HepG2 (cell line): ENCODE results near the gene STK40.

Experiments used
- AKNA ChIP-seq: sonication (generic); formaldehyde crosslinking; IDR thresholded peaks from 2 replicates; pipeline ENCODE4 v1.4.0; 2020; ENCODE audit warnings: missing genetic modification reagents, borderline replicate concordance
- CREB1 ChIP-seq, 2 experiments: fragments of 450-650 bp in 1 of 2; IDR thresholded peaks; 2 replicates each; pipeline ENCODE4 v1.6.1; 2016 to 2017; ENCODE audit warnings: control low read depth in 1 of 2, mild to moderate bottlenecking in 1 of 2, missing compliant biosample characterization in 1 of 2, missing genetic modification characterization in 1 of 2
- EED ChIP-seq: sonication (generic); formaldehyde crosslinking; IDR thresholded peaks from 2 replicates; pipeline ENCODE4 v1.5.0; 2020; ENCODE audit warnings: mild to moderate bottlenecking, missing genetic modification reagents
- FOSL1 ChIP-seq: sonication (generic); formaldehyde crosslinking; IDR thresholded peaks from 2 replicates; pipeline ENCODE4 v1.9.0; 2021; ENCODE audit warnings: missing genetic modification reagents, borderline replicate concordance
- KLF11 ChIP-seq: IDR thresholded peaks from 2 replicates; pipeline ENCODE4 v1.6.1; 2016; ENCODE audit warnings: missing compliant biosample characterization
- MAFK ChIP-seq, 2 experiments: IDR thresholded peaks in 1 of 2; conservative IDR thresholded peaks in 1 of 2; 2 replicates each; pipeline ENCODE4 v1.6.1; 2011; ENCODE audit warnings: improper control_type of control experiment in 2 of 2, low read length in 2 of 2
- MEIS2 ChIP-seq: sonication (generic); formaldehyde crosslinking; IDR thresholded peaks from 2 replicates; pipeline ENCODE4 v1.9.0; 2021; ENCODE audit warnings: mild to moderate bottlenecking, missing genetic modification reagents
- MIER2 ChIP-seq: IDR thresholded peaks from 2 replicates; pipeline ENCODE4 v1.6.1; 2016; ENCODE audit warnings: missing biosample characterization, missing genetic modification reagents
- PAX8 ChIP-seq: sonication (generic); formaldehyde crosslinking; IDR thresholded peaks from 2 replicates; pipeline ENCODE4 v1.8.0; 2022; ENCODE audit warnings: mild to moderate bottlenecking, missing genetic modification reagents, borderline replicate concordance
- ZFP62 ChIP-seq: sonication (generic); formaldehyde crosslinking; IDR thresholded peaks from 2 replicates; pipeline ENCODE4 v1.4.0; 2020; ENCODE audit warnings: missing genetic modification reagents
- TF ChIP-seq, protein P1 (sequence below): sonication (generic); formaldehyde crosslinking; IDR thresholded peaks from 2 replicates; pipeline ENCODE4 v1.4.0; 2020; ENCODE audit warnings: missing genetic modification reagents

DNA sequence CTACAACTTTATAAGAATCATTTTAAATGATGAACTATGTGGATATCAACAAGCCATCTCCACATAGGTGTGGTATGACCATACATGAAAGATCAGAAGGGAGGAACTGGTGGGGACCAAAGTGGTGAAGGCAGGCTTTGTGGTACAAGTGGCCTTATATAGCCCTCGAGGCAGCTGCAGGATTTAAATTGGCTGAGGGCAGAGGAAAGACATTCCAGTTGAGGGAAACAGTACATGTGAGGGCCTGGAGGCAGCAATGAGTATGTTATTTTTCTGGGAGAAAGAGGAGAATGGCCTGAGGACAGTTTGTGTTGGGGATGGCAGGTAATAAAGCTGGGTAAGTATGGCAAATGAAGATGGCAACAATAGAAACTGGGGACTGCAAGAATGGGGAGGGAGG, 47.4 kb upstream of the STK40 start:
- TF ChIP-seq KLF11 (CRISPR knock-in tag) (no peak), PAX8 (CRISPR knock-in tag) (no peak), MEIS2 (CRISPR knock-in tag) (no peak), ZFP62 (CRISPR knock-in tag) (no peak), AKNA (CRISPR knock-in tag) (no peak), MIER2 (no peak), CREB1 (IDR thresholded peaks at IDR 0.05) (no peak), CREB1 (CRISPR knock-in tag; IDR thresholded peaks at IDR 0.05) (no peak), FOSL1 (CRISPR knock-in tag) (no peak), EED (CRISPR knock-in tag) (no peak), MAFK (conservative IDR thresholded peaks at IDR 0.05 in 1 of 2, IDR thresholded peaks at IDR 0.05 in 1 of 2; ENCODE audit: low read length in 2 of 2) (no peak)
- TF ChIP-seq, protein P1, sequence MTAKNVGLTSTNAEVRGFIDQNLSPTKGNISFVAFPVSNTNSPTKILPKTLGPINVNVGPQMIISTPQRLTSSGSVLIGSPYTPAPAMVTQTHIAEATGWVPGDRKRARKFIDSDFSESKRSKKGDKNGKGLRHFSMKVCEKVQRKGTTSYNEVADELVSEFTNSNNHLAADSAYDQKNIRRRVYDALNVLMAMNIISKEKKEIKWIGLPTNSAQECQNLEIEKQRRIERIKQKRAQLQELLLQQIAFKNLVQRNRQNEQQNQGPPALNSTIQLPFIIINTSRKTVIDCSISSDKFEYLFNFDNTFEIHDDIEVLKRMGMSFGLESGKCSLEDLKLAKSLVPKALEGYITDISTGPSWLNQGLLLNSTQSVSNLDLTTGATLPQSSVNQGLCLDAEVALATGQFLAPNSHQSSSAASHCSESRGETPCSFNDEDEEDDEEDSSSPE, result no peak
